Adipocyte (in vitro differentiated cells): ENCODE measurements around the gene MX2.

Source experiments
- DNase-seq: peaks from one replicate; pipeline ENCODE4 v3.0.0-alpha.2; 2015; ENCODE audit warnings: low read depth
- H3K27me3 ChIP-seq: replicated peaks from 2 replicates; pipeline ENCODE4 v1.7.0; 2013; ENCODE audit warnings: mild to moderate bottlenecking, low read length, moderate library complexity; ENCODE audit not compliant: control insufficient read depth, insufficient read depth
- H3K36me3 ChIP-seq: 2 replicates; pipeline ENCODE4 v1.7.0; 2013; ENCODE audit warnings: low read length, mild to moderate bottlenecking, moderate library complexity; ENCODE audit not compliant: control insufficient read depth, insufficient read depth, severe bottlenecking
- H3K4me1 ChIP-seq: 2 replicates; pipeline ENCODE4 v1.7.0; 2013; ENCODE audit warnings: mild to moderate bottlenecking, low read length, moderate library complexity; ENCODE audit not compliant: control insufficient read depth, insufficient read depth
- H3K4me3 ChIP-seq: 2 replicates; pipeline ENCODE4 v1.7.0; 2013; ENCODE audit warnings: mild to moderate bottlenecking, low read length, moderate library complexity
- H3K9ac ChIP-seq: 2 replicates; pipeline ENCODE4 v1.7.0; 2013; ENCODE audit warnings: mild to moderate bottlenecking, low read length, moderate library complexity
- H3K9me3 ChIP-seq: 2 replicates; pipeline ENCODE4 v1.7.0; 2013; ENCODE audit warnings: mild to moderate bottlenecking, low read length, moderate library complexity; ENCODE audit not compliant: control insufficient read depth

Gene MX2

GRCh38 chr21:41322496-41323382 is 39.1 kb upstream of the MX2 start:
- Histone ChIP-seq H3K4me1 (no peaks in the 10 kb centered on the region), H3K27me3 (peaks cover 28% of the 10 kb centered on the region), H3K36me3 (no peaks in the 10 kb centered on the region), H3K4me3 (no peak overlapping the region), H3K9ac (no peak overlapping the region), H3K9me3 (no peaks in the 10 kb centered on the region)
- no peak for DNase-seq

DNA sequence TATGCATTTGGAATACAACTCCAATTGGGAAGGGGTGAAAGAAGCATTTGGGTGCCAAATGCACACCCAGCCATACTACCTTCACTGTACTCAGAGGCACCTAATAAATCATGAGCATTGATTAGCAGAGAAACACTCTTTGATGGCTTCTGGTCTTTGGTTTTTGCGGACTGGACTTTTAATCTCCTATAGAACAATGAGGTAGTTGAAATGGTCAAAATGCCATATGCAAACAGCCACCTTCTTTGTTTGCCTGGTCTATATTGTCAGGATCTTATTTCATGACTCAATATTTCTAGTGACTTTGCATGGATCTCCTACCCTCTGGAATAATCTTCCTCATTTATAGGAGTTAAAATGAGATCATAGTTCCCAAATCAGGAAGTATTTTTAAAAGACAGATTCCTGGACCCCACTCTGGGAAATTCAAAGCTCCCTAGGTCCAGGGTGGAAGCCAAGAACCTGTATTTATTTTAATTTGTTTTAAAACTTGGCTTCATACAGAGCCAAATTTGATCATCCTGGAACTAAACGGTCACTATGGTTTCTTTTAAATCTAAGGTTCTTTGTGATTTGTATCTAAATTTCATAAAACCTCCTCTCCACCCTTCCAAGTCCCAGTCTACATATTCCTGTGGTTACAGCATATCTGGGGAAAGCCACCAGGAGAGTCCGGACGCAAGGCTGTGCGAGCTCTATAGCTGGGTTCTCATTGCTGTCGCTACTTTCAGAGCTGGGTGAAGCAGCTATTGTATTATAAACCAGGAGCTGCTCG is 36.5 kb upstream of the MX2 start:
- H3K9me3 ChIP-seq: no peaks in the 10 kb centered on the region
- H3K4me1 ChIP-seq: no peaks in the 10 kb centered on the region
- no peak for DNase-seq
- H3K9ac ChIP-seq: no peak overlapping the region
- no peaks in the 10 kb centered on the region for H3K36me3 ChIP-seq
- H3K4me3 ChIP-seq: no peak overlapping the region
- peaks cover 13% of the 10 kb centered on the region for H3K27me3 ChIP-seq

DNA sequence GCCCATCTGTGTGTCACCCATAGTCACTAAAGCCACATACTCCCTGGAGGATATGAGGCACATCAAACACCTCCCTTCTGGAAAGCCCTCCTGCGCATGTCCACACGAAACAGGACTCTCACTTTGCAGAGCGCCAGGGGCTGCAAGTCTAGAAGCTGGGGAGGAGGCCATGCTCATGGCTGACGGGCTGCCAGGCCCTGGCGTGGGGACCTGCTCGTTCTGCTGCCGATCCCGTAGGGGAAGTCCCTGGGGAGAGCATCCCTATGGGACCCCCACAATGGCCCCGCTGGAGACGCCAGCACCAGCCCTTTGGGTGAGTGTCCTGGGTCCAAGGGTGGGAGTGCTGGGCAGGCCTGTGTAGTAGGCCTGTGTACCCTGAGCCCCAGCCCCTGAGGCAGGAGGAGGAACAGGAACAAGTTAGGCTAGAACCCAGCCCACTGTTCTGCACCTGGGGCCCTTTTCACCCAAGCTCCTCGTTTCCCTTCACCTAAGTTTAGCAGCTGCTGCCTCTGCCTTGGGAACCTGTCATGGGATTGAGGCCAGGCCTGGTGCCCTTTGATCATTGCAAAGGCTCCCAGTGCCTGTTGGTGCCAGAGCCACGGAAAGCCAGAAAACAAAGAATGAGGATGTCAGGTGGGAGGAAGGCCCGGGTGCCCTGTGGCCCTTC is 35.3 kb upstream of the MX2 start:
- no peaks in the 10 kb centered on the region for H3K9me3 ChIP-seq
- no peaks in the 10 kb centered on the region for H3K4me1 ChIP-seq
- H3K27me3 ChIP-seq: peaks cover 11% of the 10 kb centered on the region
- no peak overlapping the region for H3K9ac ChIP-seq
- no peak for DNase-seq
- no peaks in the 10 kb centered on the region for H3K36me3 ChIP-seq
- H3K4me3 ChIP-seq: no peak overlapping the region

GRCh38 chr21:41327753-41328152 is 34.1 kb upstream of the MX2 start:
- no peaks in the 10 kb centered on the region for H3K4me1 ChIP-seq
- no peaks in the 10 kb centered on the region for H3K9me3 ChIP-seq
- H3K27me3 ChIP-seq: peaks cover 8% of the 10 kb centered on the region
- no peak overlapping the region for H3K9ac ChIP-seq
- DNase-seq: no peak
- H3K4me3 ChIP-seq: no peak overlapping the region
- H3K36me3 ChIP-seq: no peaks in the 10 kb centered on the region

DNA sequence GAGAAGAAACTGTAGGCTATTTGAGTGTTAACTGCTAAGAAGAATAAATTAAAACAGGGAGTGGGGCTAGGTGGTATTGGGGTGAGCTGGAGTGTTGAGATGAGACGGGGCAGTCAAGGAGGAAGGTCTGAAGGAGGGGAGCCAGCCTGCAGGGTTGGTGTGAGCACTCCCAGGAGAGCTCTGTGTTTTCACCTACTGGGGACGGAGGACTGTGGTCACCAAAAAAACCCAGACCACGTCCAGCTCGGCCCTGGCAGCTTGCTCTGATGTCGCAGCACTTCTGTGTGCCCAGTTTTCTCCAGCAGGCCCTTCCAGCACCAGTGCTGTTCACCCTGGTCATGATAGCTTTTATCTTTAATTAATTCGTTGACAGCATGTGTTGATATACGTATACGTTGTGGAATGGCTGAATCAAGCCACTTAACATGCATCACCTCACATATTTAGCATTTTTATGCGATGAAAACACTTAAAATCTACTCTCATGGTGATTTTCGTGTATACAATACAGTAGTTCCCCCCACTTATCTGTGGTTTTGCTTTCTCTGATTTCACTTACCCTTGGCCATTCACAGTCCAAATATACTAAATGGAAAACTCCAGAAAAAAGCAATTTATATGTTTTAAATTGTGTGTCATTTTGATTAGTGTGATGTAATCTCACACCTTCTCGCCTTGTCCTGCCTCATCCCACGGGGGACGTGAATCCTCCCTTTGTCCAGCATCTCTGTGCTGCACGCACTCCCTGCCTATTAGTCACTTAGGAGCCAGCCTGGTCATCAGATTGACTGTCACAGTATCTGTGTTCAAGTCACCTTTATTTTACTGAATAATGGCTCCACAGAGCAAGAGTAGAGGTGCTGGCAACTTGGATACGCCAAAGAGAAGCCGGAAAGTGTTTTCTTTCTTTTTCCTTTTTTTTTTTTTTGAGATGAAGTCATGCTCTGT is 32.9 kb upstream of the MX2 start:
- H3K9me3 ChIP-seq: no peaks in the 10 kb centered on the region
- no peak for DNase-seq

GRCh38 chr21:41333752-41334151 is 28.1 kb upstream of the MX2 start:
- Histone ChIP-seq H3K4me1 (no peaks in the 10 kb centered on the region), H3K4me3 (no peak overlapping the region), H3K9ac (no peak overlapping the region), H3K9me3 (peaks cover 4% of the 10 kb centered on the region), H3K27me3 (peaks cover 4% of the 10 kb centered on the region), H3K36me3 (no peaks in the 10 kb centered on the region)
- no peak for DNase-seq

More for the DNA sequence above, 32.9 kb upstream of the MX2 start:
- Histone ChIP-seq H3K27me3 (peaks cover 8% of the 10 kb centered on the region), H3K9ac (no peak overlapping the region), H3K4me1 (no peaks in the 10 kb centered on the region), H3K4me3 (no peak overlapping the region), H3K36me3 (no peaks in the 10 kb centered on the region)

- no peak for DNase-seq
- H3K4me1 ChIP-seq: no peaks in the 10 kb centered on the region
- H3K9me3 ChIP-seq: peaks cover 16% of the 10 kb centered on the region
- no peak overlapping the region for H3K4me3 ChIP-seq
- H3K9ac ChIP-seq: no peak overlapping the region
- H3K36me3 ChIP-seq: no peaks in the 10 kb centered on the region
- no peaks in the 10 kb centered on the region for H3K27me3 ChIP-seq
Measured at GRCh38 chr21:41337515-41337914, 24.3 kb upstream of the MX2 start.

- Histone ChIP-seq H3K36me3 (no peaks in the 10 kb centered on the region), H3K9me3 (peaks cover 24% of the 10 kb centered on the region), H3K4me3 (no peak overlapping the region), H3K9ac (no peak overlapping the region), H3K27me3 (no peaks in the 10 kb centered on the region), H3K4me1 (no peaks in the 10 kb centered on the region)
- DNase-seq: no peak
Measured at GRCh38 chr21:41338455-41338854, 23.4 kb upstream of the MX2 start.

GRCh38 chr21:41342035-41342434 is 19.8 kb upstream of the MX2 start:
- no peak overlapping the region for H3K9ac ChIP-seq
- peaks cover 20% of the 10 kb centered on the region for H3K9me3 ChIP-seq
- no peaks in the 10 kb centered on the region for H3K36me3 ChIP-seq
- no peak overlapping the region for H3K4me3 ChIP-seq
- no peaks in the 10 kb centered on the region for H3K4me1 ChIP-seq
- DNase-seq: no peak
- H3K27me3 ChIP-seq: peaks cover 10% of the 10 kb centered on the region

- DNase-seq: no peak
- Histone ChIP-seq H3K27me3 (peaks cover 28% of the 10 kb centered on the region), H3K36me3 (no peaks in the 10 kb centered on the region), H3K4me3 (no peak overlapping the region), H3K9ac (no peak overlapping the region), H3K4me1 (no peaks in the 10 kb centered on the region), H3K9me3 (peaks cover 20% of the 10 kb centered on the region)
Measured at GRCh38 chr21:41344146-41344545, 17.7 kb upstream of the MX2 start.
